GM12891 (cell line): Measurements from ENCODE around the gene ADGRL3.

Source experiments
- POLR2A ChIP-seq: IDR thresholded peaks from 2 replicates; pipeline ENCODE4 v1.6.1; 2011; ENCODE audit warnings: low read depth, low read length, control low read depth
- POLR2AphosphoS5 ChIP-seq: IDR thresholded peaks from 2 replicates; pipeline ENCODE4 v1.6.1; 2011; ENCODE audit warnings: low read depth, low read length, control low read depth
- POU2F2 ChIP-seq: IDR thresholded peaks from 2 replicates; pipeline ENCODE4 v1.6.1; 2011; ENCODE audit warnings: low read depth, mild to moderate bottlenecking, control low read depth, low read length, moderate library complexity

DNA sequence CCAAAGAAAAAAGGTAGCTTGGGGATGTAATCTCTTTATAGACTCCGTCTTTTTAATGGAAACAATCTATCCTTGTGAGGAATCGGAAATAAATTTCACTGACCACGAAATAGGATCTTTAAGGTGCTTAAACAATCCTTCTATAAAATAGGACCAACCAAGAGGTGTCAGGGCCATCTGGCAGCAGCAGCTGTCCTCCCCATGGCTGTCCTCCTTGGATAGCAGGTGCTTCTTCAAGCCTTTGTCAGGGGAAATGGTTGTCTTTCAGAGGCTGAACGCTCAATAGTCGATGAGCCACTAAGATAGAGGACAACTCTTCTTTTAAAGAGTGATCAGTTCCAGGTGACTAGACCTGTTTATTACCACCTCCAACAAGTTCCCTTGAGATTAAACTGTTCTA is 231.0 kb downstream of the ADGRL3 start:
- no peak for TF ChIP-seq POLR2AphosphoS5
- no peak for TF ChIP-seq POLR2A
- TF ChIP-seq POU2F2, result no peak
